Fibroblast of peridontal ligament (primary cell): ENCODE measurements around the gene C1orf159.
"Not testable (repeated sequence)": the region's sequence is repeated elsewhere in the genome, so short reads cannot be mapped to it uniquely, and the experiment has no call there.

ENCODE experiments used
- DNase-seq: peaks from one replicate; pipeline ENCODE4 v3.0.0-alpha.2; 2010; ENCODE audit errors: extremely low read depth

Gene C1orf159

DNA sequence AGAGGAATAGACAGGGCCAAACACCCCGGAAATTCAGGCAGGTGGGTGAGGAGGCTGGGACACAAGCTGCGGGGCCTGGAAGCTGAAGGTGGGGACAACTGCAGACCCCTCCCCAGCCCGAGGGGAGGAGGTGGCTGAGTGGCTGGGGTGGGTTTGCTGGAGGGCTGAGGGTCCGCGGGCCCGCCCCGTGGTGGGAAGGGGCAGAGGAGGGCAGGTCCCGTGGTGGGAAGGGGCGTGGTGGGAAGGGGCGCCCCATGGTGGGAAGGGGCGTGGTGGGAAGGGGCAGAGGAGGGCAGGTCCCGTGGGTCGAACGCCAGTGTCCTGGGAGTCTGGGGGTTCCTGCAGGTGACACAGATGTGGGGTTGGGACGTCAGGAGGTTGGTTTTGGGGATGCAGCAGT lies 33.5 kb upstream of the C1orf159 start:
- DNase-seq = no peak

GRCh38 chr1:1148569-1148968 lies 32.7 kb upstream of the C1orf159 start:
- DNase-seq = no peak

DNA sequence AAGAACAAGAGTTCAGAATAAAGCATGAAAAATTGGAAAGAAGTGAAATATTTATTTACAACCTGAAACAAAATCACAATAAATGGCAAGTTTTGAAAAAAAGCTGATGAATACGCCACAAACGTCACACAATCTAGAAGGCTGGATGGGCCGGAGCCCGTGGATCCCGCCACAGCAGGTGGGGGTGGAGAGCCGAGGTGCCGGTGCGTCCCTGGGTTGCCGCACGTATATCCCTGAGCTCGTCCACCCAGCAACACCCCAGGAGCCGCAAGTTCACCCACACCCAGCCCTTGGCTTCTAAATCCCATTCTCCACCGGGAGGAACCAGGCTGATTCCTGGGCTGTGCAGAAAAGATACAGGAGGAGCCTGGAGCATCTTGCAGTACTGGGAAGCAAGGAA lies 32.2 kb upstream of the C1orf159 start:
- DNase-seq = no peak

- DNase-seq = no peak
Observed at GRCh38 chr1:1146596-1146995, 30.7 kb upstream of the C1orf159 start.

- no peak for DNase-seq
Observed at GRCh38 chr1:1146026-1146425, 30.1 kb upstream of the C1orf159 start.

GRCh38 chr1:1145547-1145914 lies 29.6 kb upstream of the C1orf159 start:
- DNase-seq = no peak

DNA sequence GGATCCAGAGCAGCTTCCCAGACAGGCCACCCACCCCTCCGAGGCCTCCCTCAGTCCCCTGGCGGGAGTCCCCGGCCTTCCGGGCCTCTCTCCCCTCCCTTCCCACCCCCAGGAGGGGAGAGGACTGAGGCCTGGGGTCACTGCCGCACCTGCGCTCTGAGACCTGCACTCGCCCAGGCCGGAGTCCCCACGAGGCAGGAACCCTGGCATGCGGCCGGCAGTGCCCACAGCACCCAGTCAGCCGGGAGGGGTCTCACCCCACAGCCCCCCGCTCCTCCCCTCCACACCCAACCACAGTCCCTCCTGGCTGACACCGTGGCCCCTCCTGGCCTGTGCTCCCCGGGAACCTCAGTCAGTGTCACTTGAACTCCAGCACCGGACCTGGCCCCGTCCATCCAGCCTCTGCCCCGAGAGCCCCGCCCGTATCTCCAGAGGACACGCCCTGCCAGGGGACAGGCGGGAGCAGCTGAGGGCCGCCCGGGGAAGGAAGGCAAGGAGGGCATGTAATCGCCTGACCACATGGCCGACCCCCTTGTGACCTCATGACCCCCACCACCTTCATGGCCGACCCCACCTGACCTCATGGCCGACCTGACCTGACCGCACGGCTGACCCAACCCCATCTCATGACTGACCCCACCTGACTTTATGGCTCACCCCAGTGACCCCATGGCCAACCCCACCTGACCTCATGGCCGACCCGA lies 29.1 kb upstream of the C1orf159 start:
- no peak for DNase-seq

- no peak for DNase-seq
Observed at GRCh38 chr1:1144122-1144842, 28.4 kb upstream of the C1orf159 start.

- DNase-seq = no peak
Observed at GRCh38 chr1:1143636-1144035, 27.7 kb upstream of the C1orf159 start.

DNA sequence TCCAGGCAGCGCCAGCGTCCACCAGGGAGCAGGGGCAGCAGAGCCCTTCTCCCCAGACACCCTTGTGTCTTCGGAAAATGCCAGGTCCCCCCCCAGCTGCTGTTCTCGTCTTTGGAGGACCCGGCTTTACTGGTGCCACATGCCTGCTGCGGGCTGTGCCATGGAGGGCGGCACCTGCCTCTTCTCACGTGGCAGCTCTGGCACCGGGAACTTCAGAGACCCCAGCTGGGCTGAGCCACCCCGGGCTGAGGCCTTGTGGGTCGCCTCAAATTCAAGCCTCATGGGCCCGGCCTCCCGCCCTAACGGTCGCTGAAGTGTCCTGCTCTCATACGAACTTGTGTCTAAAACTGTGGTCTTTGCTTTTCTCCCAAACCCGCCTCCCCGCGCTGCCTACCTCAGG lies 27.0 kb upstream of the C1orf159 start:
- no peak for DNase-seq

GRCh38 chr1:1142352-1142751 lies 26.5 kb upstream of the C1orf159 start:
- not testable (repeated sequence) for DNase-seq

- no peak for DNase-seq
Observed at GRCh38 chr1:1141911-1142250, 26.0 kb upstream of the C1orf159 start.

- DNase-seq = no peak
Observed at GRCh38 chr1:1141244-1141910, 25.5 kb upstream of the C1orf159 start.

DNA sequence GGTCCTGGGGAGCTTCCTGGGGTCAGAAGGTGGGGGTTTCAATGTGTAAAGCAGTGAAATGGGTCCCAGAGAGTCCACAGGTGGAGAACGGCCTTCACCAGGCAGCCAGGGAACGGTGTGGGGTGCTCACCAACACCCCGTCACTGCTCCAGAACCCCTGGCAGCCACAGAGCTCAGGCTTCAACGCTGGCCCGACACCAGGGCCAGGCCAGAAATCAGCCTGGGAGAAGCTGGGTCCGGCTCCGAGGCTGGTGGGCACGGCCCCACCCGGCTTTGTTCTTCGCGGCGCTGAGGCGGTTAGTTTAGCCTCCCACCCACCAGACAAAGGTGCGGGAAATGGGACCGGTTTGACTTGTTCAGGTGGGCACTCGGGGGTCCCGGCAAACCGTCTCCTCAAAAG lies 24.8 kb upstream of the C1orf159 start:
- no peak for DNase-seq

DNA sequence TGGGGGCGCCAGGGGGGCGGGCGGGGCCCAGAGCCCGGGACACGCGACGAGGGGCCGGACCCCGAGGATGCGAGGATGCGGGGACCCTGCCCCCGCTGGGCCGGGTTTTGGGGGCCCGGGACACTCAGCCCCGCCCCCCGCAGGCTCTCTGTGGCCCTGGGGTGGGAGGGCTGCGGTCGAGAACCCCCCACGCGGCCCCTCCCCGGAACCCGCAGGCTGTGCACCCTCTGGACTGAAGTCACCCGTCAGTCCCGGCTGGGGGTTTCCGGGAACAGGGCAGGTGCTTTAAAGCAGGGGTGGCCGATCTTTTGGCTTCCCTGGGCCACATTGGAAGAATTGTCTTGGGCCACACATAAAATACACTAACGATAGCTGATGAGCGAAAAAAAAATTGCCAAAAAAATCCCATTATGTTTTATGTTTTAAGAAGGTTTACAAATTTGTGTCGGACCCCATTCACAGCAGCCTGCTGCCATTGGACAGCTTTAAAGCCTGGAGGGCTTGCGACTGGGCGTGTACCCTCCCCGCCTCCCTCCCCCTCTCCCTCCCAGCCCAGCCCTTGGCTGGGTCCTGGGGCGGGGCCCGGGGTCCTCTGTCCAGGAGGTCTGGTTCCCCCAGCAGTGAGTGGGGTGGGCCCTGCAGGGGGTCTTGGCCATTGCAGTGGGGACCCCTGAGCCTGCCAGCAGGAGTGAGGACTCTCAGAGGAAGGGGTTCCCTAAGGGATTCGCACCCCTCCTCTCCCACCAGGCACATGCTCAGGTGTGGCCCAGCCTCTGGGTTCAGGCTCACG lies 21.6 kb upstream of the C1orf159 start:
- no peak for DNase-seq

DNA sequence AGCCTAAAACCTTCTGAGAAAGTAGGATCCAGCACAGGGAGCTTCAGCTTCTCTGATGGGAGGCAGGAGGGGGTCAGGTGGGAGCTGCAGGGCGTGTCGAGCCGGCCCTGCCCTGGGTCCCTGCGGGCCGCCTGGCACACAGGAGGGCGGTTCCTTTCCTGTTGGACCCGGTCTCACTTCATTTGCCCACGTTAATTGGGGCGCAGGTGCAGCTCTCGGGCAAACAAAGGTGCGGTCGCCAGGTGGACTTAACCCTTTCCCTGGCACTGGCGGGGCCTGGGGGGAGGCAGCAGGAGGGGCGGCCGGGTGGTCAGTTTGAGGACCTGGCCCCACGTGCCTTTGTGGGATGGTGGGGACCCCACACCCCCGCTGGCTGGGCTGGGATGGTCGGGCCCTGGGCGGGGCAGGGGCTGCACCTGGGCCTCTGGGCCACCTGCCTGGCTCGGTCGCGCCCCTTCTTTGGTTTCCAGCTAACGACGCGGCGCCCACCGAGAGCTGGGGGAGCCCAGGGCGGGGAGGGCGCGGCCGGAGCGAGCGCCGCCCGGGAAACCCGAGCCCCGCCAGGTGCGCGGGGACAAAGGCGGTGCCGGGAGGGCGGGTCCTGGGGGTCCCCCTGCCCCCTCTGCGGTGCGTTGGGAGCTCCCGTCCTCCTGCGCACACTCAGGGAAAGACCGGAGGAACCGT lies 20.8 kb upstream of the C1orf159 start:
- DNase-seq = no peak

DNA sequence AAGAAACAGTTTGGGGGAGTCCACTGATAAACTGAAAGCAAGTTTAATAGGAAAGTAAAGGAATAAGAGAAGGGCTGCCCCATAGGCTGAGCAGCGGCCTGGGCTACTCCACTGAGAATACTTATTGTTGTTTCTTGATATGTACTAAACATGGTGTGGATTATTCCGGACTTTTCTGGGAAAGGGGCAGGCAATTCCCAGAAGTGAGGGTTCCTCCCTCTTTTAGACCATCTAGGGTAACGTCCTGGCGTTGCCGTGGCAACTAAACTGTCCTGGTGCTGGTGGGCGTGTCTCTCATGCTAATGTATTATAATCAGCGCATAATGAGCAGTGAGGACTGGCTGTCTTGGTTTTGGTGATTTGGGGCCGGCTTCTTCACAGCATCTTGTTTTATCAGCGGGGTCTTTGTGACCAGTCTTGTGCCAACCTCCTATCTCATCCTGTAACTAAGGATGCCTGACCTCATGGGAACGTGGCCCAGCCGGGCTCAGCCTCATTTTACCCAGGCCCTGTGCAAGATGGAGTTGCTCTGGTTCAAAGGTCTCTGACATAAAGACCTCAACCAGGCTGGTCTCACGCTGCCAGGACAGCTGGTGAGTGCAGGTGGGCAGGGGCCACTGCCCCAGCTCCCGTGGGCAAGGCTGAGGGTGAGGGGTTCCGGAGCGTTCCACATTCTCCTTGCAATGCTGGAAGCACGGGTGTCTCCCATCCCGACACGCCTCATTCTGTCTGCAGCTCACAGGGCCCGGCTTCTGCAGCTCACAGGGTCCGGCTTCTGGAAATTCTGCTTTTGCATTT lies 19.6 kb upstream of the C1orf159 start:
- peak; percentile 22 for DNase-seq

DNA sequence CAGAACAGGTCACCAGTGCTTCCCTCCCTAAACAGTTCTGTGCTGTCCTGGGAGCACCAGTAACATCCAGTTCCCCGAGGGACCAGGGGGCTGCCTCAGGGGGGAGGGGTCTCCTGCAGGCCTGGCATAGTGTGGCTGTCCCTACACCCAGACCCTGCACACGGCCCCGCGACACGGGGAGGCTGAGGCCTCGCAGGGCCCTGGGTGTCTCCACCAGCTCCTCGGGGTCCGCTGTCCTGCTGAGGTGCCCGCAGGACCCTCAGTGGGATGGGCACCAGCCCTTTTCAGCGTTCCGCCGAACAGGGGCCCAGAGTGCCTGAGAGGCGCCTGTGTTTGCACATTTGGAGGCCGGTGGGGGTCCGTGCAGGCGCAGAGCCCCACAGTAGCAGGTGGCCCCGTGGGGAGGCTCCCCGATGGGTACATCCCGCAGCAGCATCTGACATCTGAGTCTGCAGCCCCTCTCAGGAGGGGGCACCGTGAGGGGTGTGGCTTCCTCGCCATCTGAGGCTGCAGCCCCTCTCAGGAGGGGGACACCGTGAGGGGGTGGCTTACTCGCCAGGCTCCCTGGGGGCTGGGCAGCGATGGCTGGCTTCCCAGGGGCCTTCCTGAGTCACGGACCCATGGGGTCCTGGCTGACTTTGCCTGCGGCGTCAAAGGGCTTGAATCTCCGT lies 18.5 kb upstream of the C1orf159 start:
- DNase-seq = no peak

DNA sequence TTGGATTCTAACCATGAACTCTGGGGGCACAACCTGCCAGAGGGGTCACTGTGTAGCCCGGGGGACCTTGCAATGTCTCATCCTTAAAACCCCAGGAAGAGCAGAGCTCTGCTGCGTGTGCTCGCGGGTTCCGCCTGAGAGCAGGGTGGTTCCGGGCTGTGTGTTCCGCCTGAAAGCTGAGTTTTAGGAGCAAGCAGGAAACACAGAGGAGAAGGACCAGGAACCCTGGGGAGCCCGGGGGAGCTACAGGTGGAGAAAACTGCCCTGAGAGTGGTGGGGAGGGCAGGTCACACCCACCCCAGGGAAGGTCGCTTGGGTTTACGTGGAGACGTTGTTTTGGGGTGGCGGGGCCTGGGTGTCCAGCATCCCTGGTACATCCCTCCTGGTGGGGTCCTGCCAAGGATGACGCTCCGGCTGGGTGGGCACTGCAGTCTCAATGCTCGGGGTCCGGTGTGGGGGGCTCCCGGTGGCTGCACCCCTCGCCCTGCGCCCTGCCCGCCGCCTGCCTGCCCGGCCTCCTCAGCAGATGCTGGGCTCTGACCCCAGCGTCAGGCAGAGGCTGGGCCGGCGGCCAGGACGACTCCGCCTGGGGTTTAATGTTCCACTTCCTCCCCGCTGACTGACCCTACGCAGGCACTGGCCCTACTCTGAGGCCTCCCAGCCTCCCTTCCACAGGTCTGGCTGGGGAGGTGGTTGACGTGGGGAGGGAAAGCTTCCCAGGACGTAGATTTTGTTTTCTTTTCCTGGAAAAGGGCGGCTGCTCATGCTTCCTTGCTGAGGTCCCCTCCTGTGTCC lies 17.3 kb upstream of the C1orf159 start:
- DNase-seq = no peak
